HG03442 (cell line): ENCODE results near the gene ZCCHC12.
"Not testable (repeated sequence)": the region's sequence is repeated elsewhere in the genome, so short reads cannot be mapped to it uniquely, and the experiment has no call there.

Experiments used
- ATAC-seq: cut with Tn5 transposase; IDR thresholded peaks from one replicate; pipeline ENCODE4 v1.9.1; 2021; ENCODE audit warnings: mild to moderate bottlenecking, moderate library complexity; ENCODE audit not compliant: unreplicated experiment

ZCCHC12 gene

GRCh38 chrX:118823263-118824172, at the start of gene ZCCHC12:
TSS of gene ZCCHC12 (plus strand) at chrX:118823824. CDS start at chrX:118825245, 1,421 bp downstream.
- ATAC-seq, result no peak

- ATAC-seq, result no peak
These were observed 44.0 kb upstream of the ZCCHC12 start for GRCh38 chrX:118779581-118779980.

DNA sequence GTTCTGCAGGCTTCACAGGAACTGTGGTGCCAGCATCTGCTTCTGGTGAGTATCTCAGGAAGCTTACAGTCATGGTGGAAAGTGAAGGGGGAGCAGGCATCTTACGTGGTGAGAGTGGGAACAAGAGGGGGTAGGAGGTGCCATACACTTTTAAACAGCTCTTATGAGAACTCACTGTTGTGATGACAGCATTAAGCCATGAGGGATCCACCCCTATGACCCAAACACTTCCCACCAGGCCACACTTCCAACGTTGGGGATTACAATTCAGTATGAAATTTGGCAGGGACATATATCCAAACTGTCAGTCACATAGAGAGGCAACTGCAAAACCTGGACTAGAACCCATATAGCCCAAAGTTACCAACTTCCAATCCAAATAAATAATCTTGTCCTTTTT, 43.1 kb upstream of the ZCCHC12 start:
- no peak for ATAC-seq

GRCh38 chrX:118780911-118781310, 42.7 kb upstream of the ZCCHC12 start:
- no peak for ATAC-seq

DNA sequence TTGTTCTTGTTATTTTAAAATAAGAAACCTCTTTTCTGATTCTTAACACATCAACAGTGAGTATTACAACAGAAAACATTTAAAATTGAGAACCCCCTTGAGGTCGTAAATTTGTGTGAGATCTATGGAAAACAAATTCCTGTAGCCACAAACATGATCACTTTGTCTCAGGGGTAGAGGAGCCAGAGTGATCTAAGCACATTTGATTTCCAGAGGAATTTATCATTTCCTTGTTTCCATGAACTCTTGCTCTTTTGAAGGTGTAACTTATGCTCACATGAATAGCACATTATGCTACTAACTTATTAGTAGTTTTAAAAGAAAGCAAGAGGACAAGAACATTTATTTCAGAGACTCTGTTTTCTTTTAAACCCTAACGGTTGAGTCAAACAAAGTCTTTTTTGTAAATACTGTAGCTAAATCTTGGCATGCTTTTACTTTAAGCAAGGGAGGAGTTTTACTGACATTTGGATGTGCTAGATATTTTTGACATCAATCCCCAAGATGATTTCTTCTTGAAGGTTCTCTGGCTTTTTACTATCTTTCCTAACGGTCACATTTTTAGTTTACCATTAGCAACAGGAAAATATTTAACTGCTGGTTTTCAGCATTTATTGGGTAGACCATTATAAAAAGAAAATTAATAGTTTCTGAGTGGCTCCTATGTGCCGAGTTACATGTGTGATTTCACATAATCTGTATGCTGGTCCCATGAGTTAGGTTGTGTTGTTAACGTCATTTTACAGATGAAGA, 27.9 kb upstream of the ZCCHC12 start:
- ATAC-seq, result no peak

DNA sequence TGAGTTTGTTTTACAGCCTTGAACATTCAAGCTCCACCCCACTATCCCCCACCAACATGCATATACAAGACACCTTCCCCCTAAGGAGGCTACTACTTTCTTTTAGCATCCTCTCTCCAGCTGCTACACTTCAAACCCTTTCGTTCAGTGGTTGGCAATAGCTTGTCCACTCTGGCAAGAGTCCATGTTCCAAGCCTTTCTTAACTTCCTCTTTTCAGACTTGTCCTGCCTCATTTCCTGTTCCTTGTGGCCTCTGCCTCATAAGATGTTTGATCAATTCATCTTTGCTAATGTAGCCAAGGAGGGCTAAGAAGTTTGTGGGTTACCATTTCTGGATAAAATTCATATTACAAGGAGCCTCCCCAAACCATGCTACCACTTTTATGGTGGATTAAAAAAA, 20.8 kb upstream of the ZCCHC12 start:
- no peak for ATAC-seq

GRCh38 chrX:118807151-118808017, 16.2 kb upstream of the ZCCHC12 start:
- ATAC-seq, result no peak

DNA sequence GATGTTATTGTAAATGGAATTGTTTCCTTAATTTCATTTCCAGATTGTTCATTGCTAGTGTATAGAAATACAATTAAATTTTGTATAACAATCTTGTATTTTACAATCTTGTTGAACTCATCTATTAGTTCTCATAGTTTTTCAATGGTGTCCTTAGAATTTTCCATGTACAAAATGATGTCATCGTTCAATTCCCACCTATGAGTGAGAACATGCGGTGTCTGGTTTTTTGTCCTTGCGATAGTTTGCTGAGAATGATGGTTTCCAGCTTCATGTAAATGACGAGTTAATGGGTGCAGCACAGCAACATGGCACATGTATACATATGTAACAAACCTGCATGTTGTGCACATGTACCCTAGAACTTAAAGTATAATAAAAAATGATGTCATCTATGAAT, 6.4 kb upstream of the ZCCHC12 start:
- ATAC-seq, result not testable (repeated sequence)

DNA sequence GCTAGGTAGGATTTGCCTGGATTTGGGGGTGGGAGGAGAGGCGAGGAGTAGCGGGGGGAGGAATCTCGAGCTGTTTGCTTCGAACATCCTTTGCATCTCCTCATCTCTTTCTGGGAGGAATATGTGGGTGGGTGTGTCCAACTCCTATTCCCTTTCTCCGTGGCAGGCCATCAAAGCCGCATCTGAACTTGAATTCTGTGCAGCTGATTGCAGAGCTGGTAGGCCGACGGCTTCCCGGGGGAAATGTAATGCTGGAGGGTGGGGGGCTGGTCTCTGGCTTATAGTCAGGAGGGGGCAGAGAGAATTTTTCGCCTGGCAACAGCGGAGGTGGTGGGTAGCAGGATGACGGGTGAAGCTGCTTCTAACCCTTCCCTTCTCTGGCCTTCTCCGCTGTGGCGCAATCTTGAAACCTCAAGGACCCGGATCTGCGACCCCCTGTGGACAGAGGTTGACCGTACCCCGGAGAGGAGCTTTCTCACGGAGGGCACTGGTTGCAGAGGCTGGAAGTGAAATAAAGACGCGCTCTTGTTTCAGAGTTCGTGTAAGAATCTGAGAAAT, 628 bp downstream of the ZCCHC12 start:
- ATAC-seq, result no peak

DNA sequence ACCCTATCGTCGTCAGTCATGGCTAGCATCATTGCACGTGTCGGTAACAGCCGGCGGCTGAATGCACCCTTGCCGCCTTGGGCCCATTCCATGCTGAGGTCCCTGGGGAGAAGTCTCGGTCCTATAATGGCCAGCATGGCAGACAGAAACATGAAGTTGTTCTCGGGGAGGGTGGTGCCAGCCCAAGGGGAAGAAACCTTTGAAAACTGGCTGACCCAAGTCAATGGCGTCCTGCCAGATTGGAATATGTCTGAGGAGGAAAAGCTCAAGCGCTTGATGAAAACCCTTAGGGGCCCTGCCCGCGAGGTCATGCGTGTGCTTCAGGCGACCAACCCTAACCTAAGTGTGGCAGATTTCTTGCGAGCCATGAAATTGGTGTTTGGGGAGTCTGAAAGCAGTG, 1.6 kb downstream of the ZCCHC12 start:
- no peak for ATAC-seq

GRCh38 chrX:118839334-118839958, 15.8 kb downstream of the ZCCHC12 start:
- ATAC-seq, result peak; percentile 85

DNA sequence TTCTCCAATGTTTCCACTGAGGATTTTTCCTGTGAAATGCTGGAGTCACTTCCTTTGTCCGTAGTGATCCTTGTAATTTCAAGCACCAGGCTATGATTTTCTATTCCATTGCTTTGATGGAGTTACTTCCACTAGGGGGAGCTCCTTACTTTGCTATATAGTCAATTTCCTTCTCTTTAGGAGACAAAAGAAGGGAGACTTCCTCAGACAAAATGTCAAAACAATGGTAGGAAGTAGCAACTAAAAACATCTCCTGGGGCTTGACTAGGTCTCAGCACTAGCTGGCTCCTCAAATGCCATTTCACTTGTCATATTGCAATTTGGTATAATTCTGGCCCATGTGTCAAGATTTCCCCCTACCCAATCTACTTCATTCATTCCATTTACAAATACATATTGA, 24.1 kb downstream of the ZCCHC12 start:
- ATAC-seq, result no peak

GRCh38 chrX:118853596-118853995, 30.0 kb downstream of the ZCCHC12 start:
- ATAC-seq, result no peak

- no peak for ATAC-seq
These were observed 32.2 kb downstream of the ZCCHC12 start for GRCh38 chrX:118855681-118856310.

- ATAC-seq, result no peak
These were observed 33.4 kb downstream of the ZCCHC12 start for GRCh38 chrX:118857006-118857405.

DNA sequence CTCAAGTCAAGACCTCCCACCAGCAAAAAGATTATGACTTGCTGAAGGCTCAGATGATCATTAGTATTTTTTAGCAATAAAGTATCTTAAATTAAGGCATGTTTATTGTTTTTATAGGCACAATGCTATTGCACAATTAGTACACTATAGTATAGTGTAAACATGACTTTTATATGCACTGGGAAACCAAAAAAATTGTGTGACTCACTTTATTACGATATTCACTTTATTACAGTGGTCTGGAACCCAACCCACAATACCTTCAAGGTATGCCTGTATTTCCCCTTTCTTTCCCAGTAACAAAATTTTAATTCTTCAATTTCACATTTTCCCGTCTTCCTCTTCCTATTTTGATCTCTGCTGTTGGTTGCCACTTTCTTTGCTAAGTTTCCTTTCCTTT, 37.7 kb downstream of the ZCCHC12 start:
- no peak for ATAC-seq

DNA sequence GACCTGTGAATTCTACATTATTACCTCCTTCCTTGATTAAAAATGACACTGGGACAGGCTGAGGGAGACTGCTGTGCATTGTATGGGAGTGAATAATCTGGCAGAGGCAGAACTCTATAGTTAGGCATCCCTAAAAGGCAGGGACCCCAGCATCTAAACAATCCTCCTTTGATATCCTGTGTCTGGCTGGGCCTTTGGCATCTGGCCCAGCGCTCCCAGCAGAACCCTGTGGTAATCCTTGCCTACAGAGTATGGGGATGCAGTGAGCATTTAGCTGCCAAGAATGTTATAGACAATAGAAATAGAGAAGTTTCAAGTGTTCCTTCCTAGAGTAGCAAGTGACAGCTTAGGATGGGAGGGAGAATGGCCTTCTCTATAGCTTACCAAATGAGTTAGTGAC, 38.5 kb downstream of the ZCCHC12 start:
- ATAC-seq, result no peak

GRCh38 chrX:118862979-118863378, 39.4 kb downstream of the ZCCHC12 start:
- no peak for ATAC-seq

- ATAC-seq, result no peak
These were observed 40.5 kb downstream of the ZCCHC12 start for GRCh38 chrX:118864063-118864635.
